GM12892 (cell line): ENCODE data around the gene RPL31.

Experiments used
- POLR2A ChIP-seq: IDR thresholded peaks from 2 replicates; pipeline ENCODE4 v1.6.1; 2011; ENCODE audit warnings: low read depth, low read length, control low read depth
- POLR2AphosphoS5 ChIP-seq: IDR thresholded peaks from 2 replicates; pipeline ENCODE4 v1.6.1; 2011; ENCODE audit warnings: low read depth, low read length, control low read depth

GRCh38 chr2:100977511-100977910 is 24.6 kb upstream of the RPL31 start:
- TF ChIP-seq POLR2A: no peak
- TF ChIP-seq POLR2AphosphoS5: no peak
